Measurements from ENCODE around the gene MTOR. TPM values are rescaled to one million over a fixed set of nuclear protein-coding genes. Genes with fewer than 3 reads are reported as not detected.
"Not testable (repeated sequence)": the region's sequence is repeated elsewhere in the genome, so short reads cannot be mapped to it uniquely, and the experiment has no call there.

The MTOR gene
- total RNA-seq, 4 donors from 2014 or later = 37.8 to 46.4 (median 43.9) TPM

DNA sequence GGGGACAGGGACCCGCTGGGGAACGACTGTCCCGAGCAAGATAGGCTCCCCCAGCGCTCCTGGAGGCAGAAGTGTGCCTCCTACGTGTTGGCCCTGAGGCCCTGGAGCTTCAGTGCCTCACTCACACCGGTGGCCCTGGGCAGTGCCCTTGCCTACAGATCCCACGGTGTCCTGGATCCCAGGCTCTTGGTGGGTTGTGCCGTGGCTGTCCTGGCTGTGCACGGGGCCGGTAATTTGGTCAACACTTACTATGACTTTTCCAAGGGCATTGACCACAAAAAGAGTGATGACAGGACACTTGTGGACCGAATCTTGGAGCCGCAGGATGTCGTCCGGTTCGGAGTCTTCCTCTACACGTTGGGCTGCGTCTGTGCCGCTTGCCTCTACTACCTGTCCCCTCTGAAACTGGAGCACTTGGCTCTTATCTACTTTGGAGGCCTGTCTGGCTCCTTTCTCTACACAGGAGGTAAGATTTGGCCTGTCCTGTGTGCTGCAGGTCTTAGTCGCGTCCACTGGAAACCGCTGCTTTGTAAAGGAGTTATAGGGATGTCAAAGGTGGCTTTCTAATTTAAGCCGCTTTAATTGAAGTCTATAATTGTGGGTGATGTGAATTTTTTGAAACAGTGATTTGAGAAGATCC, 11.4 kb upstream of the MTOR start:
- DNase-seq = no peak
- Histone ChIP-seq H3K27me3 (no peaks in the 10 kb centered on the region), H3K27ac (peak overlapping the region; percentile 79 to 91 (median 87)), H3K36me3 (peaks cover 0 to 1% of the 10 kb centered on the region in 2 donors), H3K4me3 (replicated peaks in 1 of 3) (peak overlapping the region; percentile 81 to 94 (median 83)), H3K9me3 (no peaks in the 10 kb centered on the region), H3K4me1 (peaks cover 11 to 29% of the 10 kb centered on the region in 2 donors)
- intact Hi-C loops (cut with DNase I) = no loop called here
- WGBS, 2 donors = 13 to 19% methylated on average over 11 to 15 of the region's 22 CpGs
- TF ChIP-seq, protein P1, sequence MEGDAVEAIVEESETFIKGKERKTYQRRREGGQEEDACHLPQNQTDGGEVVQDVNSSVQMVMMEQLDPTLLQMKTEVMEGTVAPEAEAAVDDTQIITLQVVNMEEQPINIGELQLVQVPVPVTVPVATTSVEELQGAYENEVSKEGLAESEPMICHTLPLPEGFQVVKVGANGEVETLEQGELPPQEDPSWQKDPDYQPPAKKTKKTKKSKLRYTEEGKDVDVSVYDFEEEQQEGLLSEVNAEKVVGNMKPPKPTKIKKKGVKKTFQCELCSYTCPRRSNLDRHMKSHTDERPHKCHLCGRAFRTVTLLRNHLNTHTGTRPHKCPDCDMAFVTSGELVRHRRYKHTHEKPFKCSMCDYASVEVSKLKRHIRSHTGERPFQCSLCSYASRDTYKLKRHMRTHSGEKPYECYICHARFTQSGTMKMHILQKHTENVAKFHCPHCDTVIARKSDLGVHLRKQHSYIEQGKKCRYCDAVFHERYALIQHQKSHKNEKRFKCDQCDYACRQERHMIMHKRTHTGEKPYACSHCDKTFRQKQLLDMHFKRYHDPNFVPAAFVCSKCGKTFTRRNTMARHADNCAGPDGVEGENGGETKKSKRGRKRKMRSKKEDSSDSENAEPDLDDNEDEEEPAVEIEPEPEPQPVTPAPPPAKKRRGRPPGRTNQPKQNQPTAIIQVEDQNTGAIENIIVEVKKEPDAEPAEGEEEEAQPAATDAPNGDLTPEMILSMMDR (IDR thresholded peaks at IDR 0.05) = no peak
- TF ChIP-seq POLR2A (IDR thresholded peaks at IDR 0.05) = no peak

DNA sequence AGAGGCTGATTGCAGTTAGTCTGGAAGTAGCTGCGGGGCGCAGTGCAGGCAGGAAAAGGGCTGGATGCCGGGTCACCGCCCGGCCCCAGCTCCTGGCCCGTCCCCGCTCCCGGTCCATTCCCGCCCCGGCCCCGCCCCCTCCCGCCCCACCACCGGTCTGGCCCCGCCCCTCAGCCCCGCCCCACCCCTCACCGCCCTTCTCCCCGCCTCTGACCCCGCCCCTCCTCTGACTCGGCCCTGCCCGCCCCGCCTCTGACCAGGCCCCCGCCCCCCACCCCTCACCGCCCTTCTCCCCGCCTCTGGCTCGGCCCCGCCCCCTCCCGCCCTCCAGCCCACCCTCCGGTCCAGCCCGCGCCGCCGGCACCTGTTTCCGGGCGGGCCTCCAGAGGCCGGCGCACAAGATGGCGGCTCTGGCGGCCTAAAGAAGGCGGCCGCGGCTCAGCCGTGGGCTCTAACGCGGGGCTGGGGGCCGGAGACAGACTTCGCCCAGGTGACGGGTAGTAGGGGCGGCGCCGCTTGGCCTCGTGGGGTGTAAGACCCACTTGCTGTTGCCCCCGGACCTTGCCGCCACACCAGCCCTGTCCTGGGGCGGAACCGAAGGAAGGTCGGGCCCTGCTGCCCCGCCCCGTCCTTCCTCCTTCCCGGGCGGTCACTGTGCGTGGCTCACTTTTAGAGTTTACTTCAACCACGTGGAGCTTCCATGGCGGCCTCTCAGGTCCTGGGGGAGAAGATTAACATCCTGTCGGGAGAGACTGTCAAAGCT, 10.7 kb upstream of the MTOR start, which contains the start of gene UBIAD1:
TSS of gene UBIAD1 (plus strand) at position 367 of the 763 bp plus-strand sequence. CDS start at position 701, 334 bp downstream.
- DNase-seq = peak; percentile 81 to 82
- intact Hi-C loops (cut with DNase I) = no loop called here
- H3K9me3 ChIP-seq = no peaks in the 10 kb centered on the region
- no peaks in the 10 kb centered on the region for H3K27me3 ChIP-seq
- peaks cover 11 to 29% of the 10 kb centered on the region in 2 donors for H3K4me1 ChIP-seq
- peak within 1 kb of the TSS; percentile 81 to 94 (median 83) for H3K4me3 ChIP-seq (replicated peaks in 1 of 3)
- H3K27ac ChIP-seq = peak within 1 kb of the TSS; percentile 79 to 91 (median 87)
- H3K36me3 ChIP-seq = no peaks in the 10 kb centered on the region
- 0% methylated on average over 8 to 16 of the region's 64 CpGs for WGBS, 2 donors
- TF ChIP-seq POLR2A (IDR thresholded peaks at IDR 0.05) = peak in 1 of 2 donors; percentile 67
- TF ChIP-seq, protein P1 (IDR thresholded peaks at IDR 0.05) = peak in 1 of 6 experiments; percentile 20

DNA sequence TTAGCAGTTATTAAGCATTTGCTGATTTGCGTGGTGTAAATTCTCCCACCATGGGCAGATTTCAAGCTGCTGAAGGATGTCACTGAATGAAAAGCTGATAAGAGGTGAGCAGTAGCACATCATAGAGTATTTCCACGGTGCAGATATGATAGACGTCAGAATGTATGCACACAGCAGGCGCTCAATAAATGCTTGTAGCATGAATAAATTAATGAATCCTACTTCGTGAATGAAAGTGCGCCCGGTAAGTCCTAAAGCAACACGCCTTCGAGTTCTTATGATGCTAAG, 10.1 kb upstream of the MTOR start:
- TF ChIP-seq, protein P1 (IDR thresholded peaks at IDR 0.05) = no peak
- Histone ChIP-seq H3K36me3 (no peaks in the 10 kb centered on the region), H3K27ac (no peak overlapping the region), H3K4me1 (peaks cover 11 to 29% of the 10 kb centered on the region in 2 donors), H3K27me3 (no peaks in the 10 kb centered on the region), H3K4me3 (replicated peaks in 1 of 3) (no peak overlapping the region), H3K9me3 (no peaks in the 10 kb centered on the region)
- DNase-seq = no peak
- WGBS, 2 donors = 13 to 17% methylated on average over 9 of the region's 9 CpGs
- intact Hi-C loops (cut with DNase I) = no loop called here

DNA sequence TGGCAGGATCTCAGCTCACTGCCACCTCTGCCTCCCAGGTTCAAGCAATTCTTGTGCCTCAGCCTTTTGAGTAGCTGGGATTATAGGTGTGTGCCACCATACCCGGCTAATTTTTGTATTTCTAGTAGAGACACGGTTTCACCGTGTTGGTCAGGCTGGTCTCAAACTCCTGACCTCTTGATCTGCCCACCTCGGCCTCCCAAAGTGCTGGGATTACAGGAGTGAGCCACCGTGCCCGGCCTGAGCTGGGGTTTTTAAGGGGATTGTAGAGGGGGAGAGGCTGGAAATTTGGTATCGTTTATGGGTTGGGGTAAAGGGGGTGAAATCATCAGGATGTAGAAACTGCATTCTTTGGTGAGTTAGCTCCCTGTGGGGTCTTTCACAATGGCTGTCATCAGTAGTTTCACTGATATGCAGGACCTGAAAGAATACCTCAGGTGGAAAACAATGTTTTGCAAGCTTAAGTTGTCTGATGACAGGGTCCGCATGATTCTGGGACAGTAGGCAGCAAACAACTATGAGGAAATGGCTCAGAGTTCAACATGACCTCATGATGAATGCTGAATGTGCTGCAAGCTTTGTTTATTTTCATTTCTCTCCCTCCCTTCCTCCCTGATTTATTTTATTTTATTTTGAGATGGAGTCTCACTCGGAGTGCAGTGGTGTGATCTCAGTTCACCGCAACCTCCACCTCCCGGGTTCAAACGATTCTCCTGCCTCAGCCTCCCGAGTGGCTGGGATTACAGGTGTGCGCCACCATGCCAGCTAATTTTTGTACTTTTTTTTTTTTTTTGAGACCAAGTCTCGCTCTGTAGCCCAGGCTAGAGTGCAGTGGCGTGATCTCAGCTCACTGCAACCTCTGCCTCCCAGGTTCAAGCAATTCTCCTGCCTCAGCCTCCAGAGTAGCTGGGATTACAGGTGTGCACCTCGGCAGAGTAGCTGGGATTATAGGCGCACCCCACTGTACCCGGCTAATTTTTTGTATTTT, 5.3 kb upstream of the MTOR start:
- H3K27me3 ChIP-seq; intact Hi-C loops (cut with DNase I); H3K27ac ChIP-seq; H3K36me3 ChIP-seq; H3K4me1 ChIP-seq; H3K9me3 ChIP-seq; H3K4me3 ChIP-seq (replicated peaks in 1 of 3); DNase-seq: not testable (repeated sequence)
- 79 to 84% methylated on average over 19 of the region's 19 CpGs for WGBS, 2 donors

DNA sequence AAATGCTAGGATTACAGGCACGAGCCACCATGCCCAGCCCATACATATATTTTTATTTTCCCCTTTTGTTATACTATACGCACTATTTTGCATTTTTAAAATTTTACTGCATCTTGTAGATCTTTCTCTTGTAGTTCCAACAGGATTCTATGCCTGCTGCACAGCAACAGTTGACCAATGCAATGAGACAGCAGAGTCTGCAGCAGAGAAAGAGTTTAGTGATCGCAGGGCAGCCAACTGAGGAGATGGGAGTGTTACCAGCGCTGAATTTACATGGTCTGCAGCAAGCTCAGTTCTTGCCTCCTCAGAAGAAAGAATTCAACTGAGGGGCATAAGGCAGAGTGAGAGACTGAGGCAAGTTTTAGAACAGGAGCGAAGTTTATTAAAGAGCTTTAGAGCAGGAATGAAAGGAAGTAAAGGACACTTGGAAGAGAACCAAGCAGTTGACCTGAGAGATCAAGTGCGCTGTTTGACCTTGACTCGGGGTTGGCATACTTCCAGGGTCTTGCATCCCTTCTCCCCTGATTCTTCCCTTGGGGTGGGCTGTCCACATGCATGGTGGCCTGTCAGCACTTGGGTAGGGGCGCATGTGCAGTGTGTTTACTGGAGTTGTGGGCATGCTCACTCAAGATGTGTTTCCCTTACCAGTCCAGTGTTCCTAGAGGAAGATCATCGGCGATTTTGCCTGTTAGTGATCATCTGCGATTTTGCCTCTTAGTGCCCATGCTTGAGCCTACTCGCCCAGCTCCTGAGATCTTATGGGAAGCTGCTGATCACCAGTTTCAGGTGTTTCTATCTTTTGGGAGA, 4.1 kb upstream of the MTOR start:
- H3K4me1 ChIP-seq = peaks cover 2 to 5% of the 10 kb centered on the region in 2 donors
- TF ChIP-seq, protein P1 (IDR thresholded peaks at IDR 0.05) = no peak
- no peak for TF ChIP-seq POLR2A (IDR thresholded peaks at IDR 0.05)
- DNase-seq = no peak
- H3K36me3 ChIP-seq = no peaks in the 10 kb centered on the region
- H3K9me3 ChIP-seq = no peaks in the 10 kb centered on the region
- H3K27me3 ChIP-seq = no peaks in the 10 kb centered on the region
- 75 to 84% methylated on average over 12 of the region's 12 CpGs for WGBS, 2 donors
- intact Hi-C loops (cut with DNase I) = no loop called here
- no peak overlapping the region for H3K4me3 ChIP-seq (replicated peaks in 1 of 3)
- H3K27ac ChIP-seq = no peak overlapping the region

Measured in thyroid gland (tissue), 4 donors.